ENCODE measurements around the gene VAPB.

The VAPB gene

GRCh38 chr20:58378704-58379103 is 10.3 kb upstream of the VAPB start:
- no peak for DNase-seq

- DNase-seq, result no peak
These were observed 7.4 kb upstream of the VAPB start for GRCh38 chr20:58381627-58382026.

- no peak for DNase-seq
These were observed 6.9 kb upstream of the VAPB start for GRCh38 chr20:58382096-58382495.

GRCh38 chr20:58384821-58385220 is 4.2 kb upstream of the VAPB start:
- DNase-seq, result no peak

GRCh38 chr20:58388028-58388601 is 914 bp upstream of the VAPB start:
- DNase-seq, result no peak

GRCh38 chr20:58389324-58389967 is 417 bp downstream of the VAPB start:
- DNase-seq, result no peak

- no peak for DNase-seq
These were observed 1.1 kb downstream of the VAPB start for GRCh38 chr20:58389968-58390658.

- DNase-seq, result no peak
These were observed 1.6 kb downstream of the VAPB start for GRCh38 chr20:58390659-58391035.

GRCh38 chr20:58392286-58392685 is 3.3 kb downstream of the VAPB start:
- no peak for DNase-seq

- no peak for DNase-seq
These were observed 4.3 kb downstream of the VAPB start for GRCh38 chr20:58393299-58393698.

GRCh38 chr20:58394801-58395200 is 5.8 kb downstream of the VAPB start:
- DNase-seq, result no peak

- DNase-seq, result no peak
These were observed 6.6 kb downstream of the VAPB start for GRCh38 chr20:58395604-58396003.

- no peak for DNase-seq
These were observed 8.4 kb downstream of the VAPB start for GRCh38 chr20:58397429-58397828.

- no peak for DNase-seq
These were observed 9.2 kb downstream of the VAPB start for GRCh38 chr20:58398254-58398653.

GRCh38 chr20:58399926-58400325 is 10.9 kb downstream of the VAPB start:
- DNase-seq, result no peak

- DNase-seq, result no peak
These were observed 12.1 kb downstream of the VAPB start for GRCh38 chr20:58401162-58401561.

GRCh38 chr20:58402305-58402704 is 13.3 kb downstream of the VAPB start:
- DNase-seq, result no peak

- no peak for DNase-seq
These were observed 13.8 kb downstream of the VAPB start for GRCh38 chr20:58402827-58403226.

GRCh38 chr20:58403272-58403671 is 14.2 kb downstream of the VAPB start:
- no peak for DNase-seq

GRCh38 chr20:58405504-58406291 is 16.7 kb downstream of the VAPB start:
- DNase-seq, result no peak

- DNase-seq, result no peak
These were observed 17.5 kb downstream of the VAPB start for GRCh38 chr20:58406422-58407001.

- DNase-seq, result no peak
These were observed 18.3 kb downstream of the VAPB start for GRCh38 chr20:58407201-58407873.
